H9 (cell line): Measurements from ENCODE around the gene NAA60. TPM values are rescaled to one million over a fixed set of nuclear protein-coding genes. Genes with fewer than 3 reads are reported as not detected.

ENCODE experiments used
- DNase-seq: peaks from one replicate; pipeline ENCODE4 v3.0.0-alpha.2; 2017
- H2AFZ ChIP-seq: one replicate; pipeline ENCODE4 v1.6.1; 2013; ENCODE audit warnings: mild to moderate bottlenecking, low read length, control low read depth, moderate library complexity
- H2AK5ac ChIP-seq: 2 replicates; pipeline ENCODE4 v1.6.1; 2013; ENCODE audit warnings: low read length, control low read depth, mixed read lengths; ENCODE audit not compliant: insufficient read length
- H2BK120ac ChIP-seq: one replicate; pipeline ENCODE4 v1.6.1; 2013; ENCODE audit warnings: low read depth, mild to moderate bottlenecking, low read length, control low read depth, inconsistent platforms; ENCODE audit not compliant: poor library complexity, severe bottlenecking
- H2BK12ac ChIP-seq: 2 replicates; pipeline ENCODE4 v1.6.1; 2013; ENCODE audit warnings: low read length, control low read depth, mixed read lengths, low read depth; ENCODE audit not compliant: insufficient read length
- H2BK15ac ChIP-seq: 2 replicates; pipeline ENCODE4 v1.6.1; 2013; ENCODE audit warnings: low read depth, low read length, control low read depth
- H2BK20ac ChIP-seq: one replicate; pipeline ENCODE4 v1.6.1; 2013; ENCODE audit warnings: low read depth, mild to moderate bottlenecking, low read length, control low read depth, inconsistent platforms; ENCODE audit not compliant: poor library complexity, severe bottlenecking
- H2BK5ac ChIP-seq: 2 replicates; pipeline ENCODE4 v1.6.1; 2013; ENCODE audit warnings: low read length, control low read depth, mixed read lengths; ENCODE audit not compliant: insufficient read length
- H3K14ac ChIP-seq: 2 replicates; pipeline ENCODE4 v1.6.1; 2013; ENCODE audit warnings: low read length, control low read depth; ENCODE audit not compliant: insufficient read depth
- H3K18ac ChIP-seq: 2 replicates; pipeline ENCODE4 v1.6.1; 2013; ENCODE audit warnings: low read depth, mild to moderate bottlenecking, mixed read lengths, low read length, control low read depth; ENCODE audit not compliant: insufficient read length
- H3K23ac ChIP-seq: 2 replicates; pipeline ENCODE4 v1.6.1; 2013; ENCODE audit warnings: low read length, control low read depth, mixed read lengths, low read depth; ENCODE audit not compliant: insufficient read length
- H3K23me2 ChIP-seq: 2 replicates; pipeline ENCODE4 v1.6.1; 2013; ENCODE audit warnings: low read depth, mild to moderate bottlenecking, mixed read lengths, low read length, control low read depth; ENCODE audit not compliant: insufficient read length, poor library complexity, severe bottlenecking
- H3K27ac ChIP-seq: 2 replicates; pipeline ENCODE4 v1.5.1; 2013; ENCODE audit warnings: low read length, control low read depth, mixed read lengths, low read depth; ENCODE audit not compliant: insufficient read length
- H3K27me3 ChIP-seq: 2 replicates; pipeline ENCODE4 v1.6.1; 2013; ENCODE audit warnings: low read length, control low read depth, inconsistent platforms; ENCODE audit not compliant: insufficient read depth
- H3K4ac ChIP-seq: 2 replicates; pipeline ENCODE4 v1.6.1; 2013; ENCODE audit warnings: low read depth, mild to moderate bottlenecking, control low read depth, inconsistent platforms, low read length, moderate library complexity
- H3K4me1 ChIP-seq: 2 replicates; pipeline ENCODE4 v1.6.1; 2013; ENCODE audit warnings: low read length, control low read depth, inconsistent platforms; ENCODE audit not compliant: insufficient read depth
- H3K4me2 ChIP-seq: 2 replicates; pipeline ENCODE4 v1.6.1; 2013; ENCODE audit warnings: low read length, control low read depth, mixed read lengths; ENCODE audit not compliant: insufficient read length, insufficient read depth
- H3K56ac ChIP-seq: 2 replicates; pipeline ENCODE4 v1.6.1; 2013; ENCODE audit warnings: low read depth, mild to moderate bottlenecking, mixed read lengths, low read length, control low read depth; ENCODE audit not compliant: insufficient read length
- H3K79me1 ChIP-seq: 2 replicates; pipeline ENCODE4 v1.6.1; 2013; ENCODE audit warnings: low read depth, mild to moderate bottlenecking, moderate library complexity, low read length, control low read depth, inconsistent platforms; ENCODE audit not compliant: insufficient read depth, poor library complexity, severe bottlenecking
- H3K79me2 ChIP-seq: 2 replicates; pipeline ENCODE4 v1.6.1; 2013; ENCODE audit warnings: low read length, control low read depth, inconsistent platforms; ENCODE audit not compliant: insufficient read depth
- H3K9ac ChIP-seq: 2 replicates; pipeline ENCODE4 v1.6.1; 2013; ENCODE audit warnings: low read length, control low read depth, mixed read lengths; ENCODE audit not compliant: insufficient read length; ENCODE audit errors: extremely low read depth
- H3K9me3 ChIP-seq: one replicate; pipeline ENCODE4 v1.6.1; 2013; ENCODE audit warnings: low read depth, low read length, inconsistent platforms; ENCODE audit not compliant: control insufficient read depth
- H3T11ph ChIP-seq: one replicate; pipeline ENCODE4 v1.6.1; 2013; ENCODE audit warnings: mild to moderate bottlenecking, low read length, control low read depth, inconsistent platforms
- H4K20me1 ChIP-seq: one replicate; pipeline ENCODE4 v1.6.1; 2013; ENCODE audit not compliant: control insufficient read depth, insufficient read length, insufficient read depth
- H4K5ac ChIP-seq: 2 replicates; pipeline ENCODE4 v1.6.1; 2013; ENCODE audit warnings: low read depth, mild to moderate bottlenecking, mixed read lengths, low read length, control low read depth; ENCODE audit not compliant: insufficient read length
- H4K8ac ChIP-seq: replicated peaks from 2 replicates; pipeline ENCODE4 v1.6.1; 2013; ENCODE audit warnings: low read length, control low read depth, mixed read lengths, low read depth; ENCODE audit not compliant: insufficient read length
- H4K91ac ChIP-seq: 2 replicates; pipeline ENCODE4 v1.6.1; 2013; ENCODE audit warnings: low read depth, mild to moderate bottlenecking, moderate library complexity, mixed read lengths, low read length, control low read depth; ENCODE audit not compliant: insufficient read length
- H3K27ac Mint-ChIP-seq, 3 experiments: 2 replicates in 2 of 3; 3 replicates in 1 of 3; pipeline ENCODE4 v1.8.0; 2020 to 2021; ENCODE audit warnings: mixed read lengths in 3 of 3, mild to moderate bottlenecking in 1 of 3, moderate library complexity in 1 of 3
- H3K27me3 Mint-ChIP-seq: 2 replicates; pipeline ENCODE4 v1.8.0; 2021; ENCODE audit warnings: low read depth, mild to moderate bottlenecking, moderate library complexity, mixed read lengths
- H3K36me3 Mint-ChIP-seq, 3 experiments: 2 replicates in 2 of 3; 3 replicates in 1 of 3; pipeline ENCODE4 v1.8.0; 2020 to 2021; ENCODE audit warnings: low read depth in 3 of 3, mixed read lengths in 3 of 3; ENCODE audit not compliant: insufficient read depth in 1 of 3
- H3K4me1 Mint-ChIP-seq, 2 experiments: 2 replicates each; pipeline ENCODE4 v1.8.0; 2020; ENCODE audit warnings: mixed read lengths in 2 of 2
- H3K4me3 Mint-ChIP-seq, 2 experiments: 2 replicates in 1 of 2; 3 replicates in 1 of 2; pipeline ENCODE4 v1.8.0; 2020 to 2021; ENCODE audit warnings: mild to moderate bottlenecking in 2 of 2, mixed read lengths in 2 of 2, moderate library complexity in 1 of 2
- H3K9me3 Mint-ChIP-seq, 2 experiments: 2 replicates in 1 of 2; 3 replicates in 1 of 2; pipeline ENCODE4 v1.8.0; 2020; ENCODE audit warnings: mild to moderate bottlenecking in 2 of 2, mixed read lengths in 2 of 2, moderate library complexity in 1 of 2
- CTCF ChIP-seq: fragments of 200-600 bp; sonication (generic); conservative IDR thresholded peaks from 3 replicates; pipeline ENCODE4 v1.8.0; 2021; ENCODE audit warnings: antibody characterized with exemption, mild to moderate bottlenecking
- WGBS: extraction: QIAGEN DNeasy Blood & Tissue Kit; methylation state at CpG from one replicate; pipeline ENCODE4 v1.1.7; 2013; ENCODE audit warnings: missing lambda C conversion rate, low lambda C conversion rate, mixed read lengths; ENCODE audit not compliant: insufficient read length; ENCODE audit errors: extremely low coverage; 5-methylcytosine and 5-hydroxymethylcytosine counted together
- total RNA-seq: library from RNA; stranded (reverse); gene quantifications from 2 replicates; pipeline ENCODE4 v1.2.1, GENCODE V29; 2021

Gene NAA60
- total RNA-seq, 1 experiment from 2014 or later = 49.3 TPM

GRCh38 chr16:3525951-3526350 lies 82.5 kb downstream of the NAA60 start:
- H3K36me3 Mint-ChIP-seq = peaks cover 33 to 52% (median 50%) of the 10 kb centered on the region in 3 experiments
- Histone ChIP-seq H3K56ac (no peak overlapping the region), H4K20me1 (no peaks in the 10 kb centered on the region), H3K23ac (no peak overlapping the region), H3K79me2 (no peaks in the 10 kb centered on the region), H4K5ac (no peak overlapping the region), H3K18ac (no peak overlapping the region), H3K4me2 (no peak overlapping the region), H3K23me2 (no peaks in the 10 kb centered on the region), H2BK5ac (no peak overlapping the region), H2AK5ac (no peak overlapping the region), H3K14ac (no peak overlapping the region), H3K4me1 (no peaks in the 10 kb centered on the region), H2AFZ (no peak overlapping the region), H3K4ac (no peak overlapping the region), H3K27ac (no peak overlapping the region), H3K79me1 (no peaks in the 10 kb centered on the region), H2BK120ac (no peak overlapping the region), H3K9ac (no peak overlapping the region), H3T11ph (no peak overlapping the region), H3K27me3 (no peaks in the 10 kb centered on the region), H2BK15ac (no peak overlapping the region), H4K8ac (no peak overlapping the region), H4K91ac (no peak overlapping the region), H2BK12ac (no peak overlapping the region), H3K9me3 (no peaks in the 10 kb centered on the region), H2BK20ac (no peak overlapping the region)
- H3K27ac Mint-ChIP-seq = no peak overlapping the region; a peak in 1 of 7 replicates
- no peak for TF ChIP-seq CTCF
- no peak for DNase-seq
- peaks cover 0 to 2% of the 10 kb centered on the region in 2 experiments; a peak in 2 of 4 replicates for H3K4me1 Mint-ChIP-seq
- WGBS = no CpG with 5 or more reads among the region's 5 CpGs
- no peaks in the 10 kb centered on the region for H3K27me3 Mint-ChIP-seq
- H3K4me3 Mint-ChIP-seq = no peak overlapping the region
- H3K9me3 Mint-ChIP-seq = peaks cover 16 to 17% of the 10 kb centered on the region in 2 experiments; a peak in 4 of 5 replicates
